ENCODE data around the gene ADAMTS12. TPM values are rescaled to one million over a fixed set of nuclear protein-coding genes. Genes with fewer than 3 reads are reported as not detected.

Gene ADAMTS12
- total RNA-seq, 1 donor from 2014 or later: 0.54 TPM

- H3K4me3 Mint-ChIP-seq (ENCODE audit: unreplicated experiment): peak overlapping the region; percentile 87
- no peak for DNase-seq
- peaks cover 2% of the 10 kb centered on the region for H3K4me1 Mint-ChIP-seq (ENCODE audit: low read depth, unreplicated experiment)
- no peak overlapping the region for H3K27ac Mint-ChIP-seq (ENCODE audit: unreplicated experiment)
- no peak for TF ChIP-seq CTCF (IDR thresholded peaks at IDR 0.05; ENCODE audit: partially characterized antibody, unreplicated experiment)
- peaks cover 3% of the 10 kb centered on the region for H3K27me3 Mint-ChIP-seq (ENCODE audit: unreplicated experiment)
- peaks cover 1% of the 10 kb centered on the region for H3K9me3 Mint-ChIP-seq (ENCODE audit: unreplicated experiment)
- H3K36me3 Mint-ChIP-seq (ENCODE audit: unreplicated experiment): no peaks in the 10 kb centered on the region
Measured at GRCh38 chr5:33891446-33891787, 373 bp downstream of the ADAMTS12 start.

GRCh38 chr5:33890131-33891032, 1.4 kb downstream of the ADAMTS12 start:
- DNase-seq: no peak
- no peak for TF ChIP-seq CTCF (IDR thresholded peaks at IDR 0.05; ENCODE audit: partially characterized antibody, unreplicated experiment)
- no peaks in the 10 kb centered on the region for H3K36me3 Mint-ChIP-seq (ENCODE audit: unreplicated experiment)
- H3K9me3 Mint-ChIP-seq (ENCODE audit: unreplicated experiment): peaks cover 1% of the 10 kb centered on the region
- H3K4me1 Mint-ChIP-seq (ENCODE audit: low read depth, unreplicated experiment): peaks cover 2% of the 10 kb centered on the region
- no peak overlapping the region for H3K4me3 Mint-ChIP-seq (ENCODE audit: unreplicated experiment)
- H3K27ac Mint-ChIP-seq (ENCODE audit: unreplicated experiment): no peak overlapping the region
- peaks cover 3% of the 10 kb centered on the region for H3K27me3 Mint-ChIP-seq (ENCODE audit: unreplicated experiment)

- no peak overlapping the region for H3K27ac Mint-ChIP-seq (ENCODE audit: unreplicated experiment)
- peaks cover 3% of the 10 kb centered on the region for H3K27me3 Mint-ChIP-seq (ENCODE audit: unreplicated experiment)
- TF ChIP-seq CTCF (IDR thresholded peaks at IDR 0.05; ENCODE audit: partially characterized antibody, unreplicated experiment): no peak
- H3K4me3 Mint-ChIP-seq (ENCODE audit: unreplicated experiment): no peak overlapping the region
- H3K36me3 Mint-ChIP-seq (ENCODE audit: unreplicated experiment): no peaks in the 10 kb centered on the region
- H3K9me3 Mint-ChIP-seq (ENCODE audit: unreplicated experiment): peaks cover 1% of the 10 kb centered on the region
- no peak for DNase-seq
- H3K4me1 Mint-ChIP-seq (ENCODE audit: low read depth, unreplicated experiment): peaks cover 2% of the 10 kb centered on the region
Measured at GRCh38 chr5:33888587-33888986, 3.2 kb downstream of the ADAMTS12 start.

GRCh38 chr5:33887268-33887667, 4.5 kb downstream of the ADAMTS12 start:
- Mint-ChIP-seq H3K36me3 (ENCODE audit: unreplicated experiment) (no peaks in the 10 kb centered on the region), H3K27me3 (ENCODE audit: unreplicated experiment) (peaks cover 2% of the 10 kb centered on the region), H3K4me3 (ENCODE audit: unreplicated experiment) (no peak overlapping the region), H3K4me1 (ENCODE audit: low read depth, unreplicated experiment) (peaks cover 2% of the 10 kb centered on the region), H3K9me3 (ENCODE audit: unreplicated experiment) (no peaks in the 10 kb centered on the region), H3K27ac (ENCODE audit: unreplicated experiment) (no peak overlapping the region)
- no peak for DNase-seq
- no peak for TF ChIP-seq CTCF (IDR thresholded peaks at IDR 0.05; ENCODE audit: partially characterized antibody, unreplicated experiment)

GRCh38 chr5:33886283-33886682, 5.5 kb downstream of the ADAMTS12 start:
- H3K4me1 Mint-ChIP-seq (ENCODE audit: low read depth, unreplicated experiment): no peaks in the 10 kb centered on the region

More at GRCh38 chr5:33886283-33886682, 5.5 kb downstream of the ADAMTS12 start:
- peaks cover 2% of the 10 kb centered on the region for H3K27me3 Mint-ChIP-seq (ENCODE audit: unreplicated experiment)
- no peak for TF ChIP-seq CTCF (IDR thresholded peaks at IDR 0.05; ENCODE audit: partially characterized antibody, unreplicated experiment)
- no peak for DNase-seq
- no peak overlapping the region for H3K27ac Mint-ChIP-seq (ENCODE audit: unreplicated experiment)
- H3K36me3 Mint-ChIP-seq (ENCODE audit: unreplicated experiment): no peaks in the 10 kb centered on the region
- no peak overlapping the region for H3K4me3 Mint-ChIP-seq (ENCODE audit: unreplicated experiment)
- H3K9me3 Mint-ChIP-seq (ENCODE audit: unreplicated experiment): no peaks in the 10 kb centered on the region
